ENCODE results near the gene NTSR1. TPM values are rescaled to one million over a fixed set of nuclear protein-coding genes. Genes with fewer than 3 reads are reported as not detected.

Gene NTSR1
- total RNA-seq, 1 donor from 2014 or later = 0.08 TPM

- no peak for TF ChIP-seq CTCF (IDR thresholded peaks at IDR 0.05; ENCODE audit: insufficient read depth, low read length, poor library complexity, severe bottlenecking)
- no peaks in the 10 kb centered on the region for H3K36me3 ChIP-seq (ENCODE audit: control insufficient read depth, insufficient read depth, low read length)
- peaks cover 38% of the 10 kb centered on the region for H3K27me3 ChIP-seq (ENCODE audit: control insufficient read depth, insufficient read depth, low read length)
- no peak overlapping the region for H3K4me3 ChIP-seq (ENCODE audit: low read depth, low read length)
- no peak for DNase-seq (ENCODE audit: low read depth)
Observed at GRCh38 chr20:62724692-62725595, 16.3 kb downstream of the NTSR1 start.

- Histone ChIP-seq H3K27me3 (ENCODE audit: control insufficient read depth, insufficient read depth, low read length) (peaks cover 40% of the 10 kb centered on the region), H3K36me3 (ENCODE audit: control insufficient read depth, insufficient read depth, low read length) (no peaks in the 10 kb centered on the region), H3K4me3 (ENCODE audit: low read depth, low read length) (no peak overlapping the region)
- no peak for TF ChIP-seq CTCF (IDR thresholded peaks at IDR 0.05; ENCODE audit: insufficient read depth, low read length, poor library complexity, severe bottlenecking)
- DNase-seq (ENCODE audit: low read depth) = no peak
Observed at GRCh38 chr20:62725596-62726268, 17.1 kb downstream of the NTSR1 start.

- TF ChIP-seq CTCF (IDR thresholded peaks at IDR 0.05; ENCODE audit: insufficient read depth, low read length, poor library complexity, severe bottlenecking) = no peak
- no peaks in the 10 kb centered on the region for H3K36me3 ChIP-seq (ENCODE audit: control insufficient read depth, insufficient read depth, low read length)
- peaks cover 40% of the 10 kb centered on the region for H3K27me3 ChIP-seq (ENCODE audit: control insufficient read depth, insufficient read depth, low read length)
- no peak for DNase-seq (ENCODE audit: low read depth)
- H3K4me3 ChIP-seq (ENCODE audit: low read depth, low read length) = no peak overlapping the region
Observed at GRCh38 chr20:62726276-62726675, 17.6 kb downstream of the NTSR1 start.

- DNase-seq (ENCODE audit: low read depth) = no peak
- Histone ChIP-seq H3K4me3 (ENCODE audit: low read depth, low read length) (no peak overlapping the region), H3K36me3 (ENCODE audit: control insufficient read depth, insufficient read depth, low read length) (no peaks in the 10 kb centered on the region), H3K27me3 (ENCODE audit: control insufficient read depth, insufficient read depth, low read length) (peaks cover 40% of the 10 kb centered on the region)
- TF ChIP-seq CTCF (IDR thresholded peaks at IDR 0.05; ENCODE audit: insufficient read depth, low read length, poor library complexity, severe bottlenecking) = no peak
Observed at GRCh38 chr20:62726716-62727583, 18.3 kb downstream of the NTSR1 start.

GRCh38 chr20:62727584-62728027, 19.0 kb downstream of the NTSR1 start:
- DNase-seq (ENCODE audit: low read depth) = no peak
- TF ChIP-seq CTCF (IDR thresholded peaks at IDR 0.05; ENCODE audit: insufficient read depth, low read length, poor library complexity, severe bottlenecking) = no peak
- Histone ChIP-seq H3K4me3 (ENCODE audit: low read depth, low read length) (no peak overlapping the region), H3K27me3 (ENCODE audit: control insufficient read depth, insufficient read depth, low read length) (peaks cover 35% of the 10 kb centered on the region), H3K36me3 (ENCODE audit: control insufficient read depth, insufficient read depth, low read length) (no peaks in the 10 kb centered on the region)

All from kidney epithelial cell (primary cell).